ENCODE results near the gene SLC39A12. TPM values are rescaled to one million over a fixed set of nuclear protein-coding genes. Genes with fewer than 3 reads are reported as not detected.

The SLC39A12 gene
- polyA plus RNA-seq, 4 donors: not detected

- DNase-seq (ENCODE audit: low read depth in 4 of 4, low spot score in 3 of 4): no peak
Observed at GRCh38 chr10:18043148-18044006, 91.7 kb downstream of the SLC39A12 start.

GRCh38 chr10:18044976-18045720 lies 93.4 kb downstream of the SLC39A12 start:
- no peak for DNase-seq (ENCODE audit: low read depth in 4 of 4, low spot score in 3 of 4)

DNA sequence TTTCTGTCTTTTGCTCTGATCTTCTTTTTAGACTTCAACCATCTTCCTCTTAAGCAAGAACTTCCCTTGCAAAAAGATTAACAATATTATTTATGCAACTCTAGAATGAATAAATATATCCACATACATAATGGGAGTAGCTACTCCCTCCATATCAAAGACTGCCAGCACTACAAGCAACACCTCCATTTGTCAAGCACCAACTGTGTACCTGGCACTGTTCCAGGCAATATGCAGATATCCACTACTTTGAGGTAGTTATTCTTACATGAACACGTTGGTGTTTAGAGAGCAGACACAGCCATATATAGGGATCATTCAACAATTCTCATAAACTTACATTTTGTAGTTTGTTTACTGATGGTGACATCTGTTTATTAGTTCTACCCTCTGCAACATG lies 104.9 kb downstream of the SLC39A12 start:
- DNase-seq (ENCODE audit: low read depth in 4 of 4, low spot score in 3 of 4): no peak

DNA sequence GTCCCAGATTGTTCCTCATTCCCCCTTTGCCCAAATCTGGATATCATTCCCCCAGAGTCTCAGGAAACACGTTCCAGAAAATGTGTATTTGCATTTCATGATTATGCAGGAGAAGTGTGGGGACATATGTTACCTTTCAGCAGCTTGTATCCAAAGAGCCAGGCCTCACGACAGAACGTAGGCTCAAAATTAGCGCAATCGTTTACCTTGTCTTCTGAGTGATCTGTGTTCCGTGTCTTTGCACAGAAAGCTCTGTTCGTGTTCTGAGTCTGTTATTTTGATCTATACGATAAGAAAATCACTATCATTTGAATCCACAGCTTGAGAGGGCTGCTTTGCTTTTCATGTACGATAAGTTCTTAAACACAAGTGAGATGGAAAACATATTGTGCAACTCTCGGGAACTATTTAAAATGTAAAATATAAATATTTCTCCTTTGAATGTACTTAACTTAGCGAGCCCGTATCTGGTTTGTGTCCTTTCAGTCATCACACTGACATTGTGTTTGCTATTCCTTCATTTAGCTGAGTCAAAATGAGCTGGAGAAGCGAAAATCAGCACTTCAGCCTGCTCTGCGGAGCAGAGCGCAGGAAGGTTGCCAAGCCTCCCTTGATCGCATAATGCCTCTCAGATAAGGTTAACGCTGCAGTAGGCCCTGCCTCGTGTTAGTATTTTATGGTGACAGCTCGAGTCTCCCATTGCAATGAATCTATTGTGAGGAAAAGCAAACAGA lies 108.3 kb downstream of the SLC39A12 start:
- DNase-seq (ENCODE audit: low read depth in 4 of 4, low spot score in 3 of 4): no peak

DNA sequence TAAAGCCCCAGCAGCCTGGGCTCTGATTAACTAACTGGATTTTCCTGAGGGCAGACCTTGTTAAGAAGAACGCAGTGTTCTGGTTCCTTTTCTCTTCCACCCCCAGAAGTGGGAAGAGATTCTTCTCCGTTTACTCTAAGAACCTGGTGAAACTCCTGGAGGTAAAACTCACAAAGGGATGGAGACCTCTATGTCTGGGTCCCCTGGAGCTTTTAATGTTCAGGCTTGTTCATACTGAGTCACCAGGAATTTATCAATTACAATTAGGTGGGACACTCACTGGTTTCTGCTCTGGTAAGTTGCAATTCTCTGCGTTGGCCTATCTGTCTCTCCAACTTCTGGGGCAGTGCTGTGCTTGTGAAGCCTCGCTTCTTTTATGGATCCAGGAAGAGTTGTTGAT lies 115.2 kb downstream of the SLC39A12 start:
- DNase-seq (ENCODE audit: low read depth in 4 of 4, low spot score in 3 of 4): no peak

DNA sequence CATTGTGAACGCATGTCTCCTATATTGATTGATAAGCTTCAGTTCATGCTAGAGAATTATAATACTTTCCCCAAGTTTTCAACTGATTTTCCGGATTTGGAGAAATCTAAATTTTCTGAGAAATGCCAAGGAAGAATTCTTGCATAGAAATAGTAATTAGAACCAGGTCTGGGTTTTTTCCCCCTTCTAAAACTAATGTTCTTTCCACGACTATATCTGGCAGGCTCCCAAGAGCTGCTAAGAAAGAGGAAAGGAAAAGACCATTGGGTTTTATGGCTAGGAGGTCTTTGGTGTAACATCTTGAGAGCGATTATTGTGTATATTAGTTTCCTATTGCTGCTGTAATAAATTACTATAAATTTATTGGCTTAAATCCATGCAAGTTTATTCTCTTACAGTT lies 116.7 kb downstream of the SLC39A12 start:
- no peak for DNase-seq (ENCODE audit: low read depth in 4 of 4, low spot score in 3 of 4)

DNA sequence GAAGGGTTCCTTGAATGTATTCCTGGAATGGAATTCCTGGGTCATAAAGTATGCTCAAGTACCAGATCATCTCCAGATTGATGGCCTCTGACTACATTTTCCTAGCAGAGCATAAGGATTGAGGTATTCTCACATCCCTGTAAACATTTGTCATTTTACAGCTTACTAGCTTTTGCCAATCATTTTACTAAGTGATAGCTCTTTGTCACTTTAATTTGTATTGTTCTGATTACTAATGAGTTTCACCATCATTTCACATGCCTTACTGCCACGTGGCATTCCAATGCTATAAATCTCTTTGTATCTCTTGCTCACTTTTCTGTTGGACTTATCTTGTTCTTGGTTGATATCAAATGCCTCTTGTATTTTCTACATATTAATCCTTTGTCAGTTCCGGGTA lies 119.9 kb downstream of the SLC39A12 start:
- no peak for DNase-seq (ENCODE audit: low read depth in 4 of 4, low spot score in 3 of 4)

DNA sequence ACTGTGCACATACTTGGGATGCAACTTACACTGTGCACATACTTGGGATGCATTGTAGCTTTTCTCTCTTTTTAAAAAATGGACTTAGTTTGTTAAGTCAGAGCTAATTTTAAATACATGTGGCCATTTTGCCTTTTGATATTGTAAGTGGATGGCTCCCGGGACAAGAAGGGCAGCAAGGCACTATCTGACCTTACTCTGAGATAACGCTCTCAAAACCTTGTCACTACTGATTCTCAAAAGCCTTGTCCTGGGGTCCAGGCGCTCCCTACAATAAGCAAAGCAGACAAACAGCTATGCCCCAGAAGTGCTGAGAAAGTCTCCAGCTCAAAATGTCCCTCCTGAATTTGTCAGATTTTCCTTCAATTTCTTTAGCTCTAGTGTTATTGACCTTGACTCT lies 121.6 kb downstream of the SLC39A12 start:
- DNase-seq (ENCODE audit: low read depth in 4 of 4, low spot score in 3 of 4): no peak

- no peak for DNase-seq (ENCODE audit: low read depth in 4 of 4, low spot score in 3 of 4)
Observed at GRCh38 chr10:18075881-18076280, 124.2 kb downstream of the SLC39A12 start.

DNA sequence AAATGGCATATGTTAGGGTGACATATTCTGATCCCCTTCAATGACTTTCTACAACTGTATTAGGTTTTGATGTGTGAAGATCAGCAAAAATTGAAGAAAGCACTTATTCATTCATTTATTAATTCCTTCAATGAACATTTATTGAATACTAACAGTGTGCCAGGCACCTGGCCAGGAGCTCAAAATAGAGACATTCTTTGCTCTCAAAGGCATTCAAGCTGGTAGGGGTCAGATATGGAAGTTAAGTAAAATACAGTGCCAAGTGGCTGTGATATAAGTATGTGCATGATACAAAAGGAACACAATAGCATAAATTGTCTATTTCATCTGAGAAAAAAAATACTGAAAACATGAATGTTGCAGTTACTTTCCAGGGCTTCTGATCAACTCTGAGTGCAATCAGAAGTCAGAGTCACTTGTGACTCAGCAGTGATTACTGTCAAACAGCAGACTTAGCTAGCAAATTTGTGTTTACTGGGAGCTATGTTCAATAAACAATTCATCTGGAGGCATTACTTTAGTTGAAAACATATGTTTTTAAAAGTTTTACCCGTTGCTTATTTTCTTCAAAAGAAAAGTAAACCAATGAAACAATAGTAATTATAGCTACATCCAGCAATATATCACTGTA lies 128.1 kb downstream of the SLC39A12 start:
- DNase-seq (ENCODE audit: low read depth in 4 of 4, low spot score in 3 of 4): no peak

GRCh38 chr10:18082381-18082780 lies 130.7 kb downstream of the SLC39A12 start:
- no peak for DNase-seq (ENCODE audit: low read depth in 4 of 4, low spot score in 3 of 4)

- DNase-seq (ENCODE audit: low read depth in 4 of 4, low spot score in 3 of 4): no peak
Observed at GRCh38 chr10:18085855-18086254, 134.1 kb downstream of the SLC39A12 start.

- DNase-seq (ENCODE audit: low read depth in 4 of 4, low spot score in 3 of 4): no peak
Observed at GRCh38 chr10:18086746-18087145, 135.0 kb downstream of the SLC39A12 start.

DNA sequence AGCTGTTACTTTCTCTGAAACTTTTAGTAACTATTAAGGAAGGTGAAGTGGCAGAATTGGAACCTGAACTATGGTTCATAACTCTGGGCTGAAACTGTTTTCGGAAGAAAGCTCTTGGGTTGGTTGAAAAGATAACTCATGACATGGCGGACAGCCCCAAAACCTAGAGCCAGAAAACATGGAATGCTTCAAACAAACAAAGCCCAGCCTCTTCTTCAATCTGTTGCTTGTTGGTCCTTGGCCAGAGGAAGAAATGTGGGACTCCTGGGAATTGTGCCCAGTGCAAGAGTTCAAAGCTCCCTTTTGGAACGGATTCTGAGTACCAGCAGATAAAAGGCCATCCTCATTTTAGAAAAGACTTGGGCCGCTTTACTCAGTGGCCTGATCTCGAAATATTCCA lies 135.6 kb downstream of the SLC39A12 start:
- no peak for DNase-seq (ENCODE audit: low read depth in 4 of 4, low spot score in 3 of 4)

Other genes with a start within 250 kb of the SLC39A12 start
- gene TMEM236, start 199.7 kb upstream of the SLC39A12 start, polyA plus RNA-seq (ENCODE audit: insufficient read length in 4 of 4): under 1 TPM; 0.14 to 0.31 (median 0.28) TPM
- 10 to 100 TPM in 3 of 4 donors, 1 to 10 TPM in 1; 9.2 to 12.4 (median 11.2) TPM for gene MRC1, start 142.6 kb upstream of the SLC39A12 start, polyA plus RNA-seq (ENCODE audit: insufficient read length in 4 of 4)
- 1 to 10 TPM; 3.0 to 3.4 (median 3.3) TPM for gene CACNB2, start 188.5 kb downstream of the SLC39A12 start, polyA plus RNA-seq (ENCODE audit: insufficient read length in 4 of 4)

Measured in right renal pelvis (tissue), 4 donors.